ENCODE data around the gene THSD8. TPM values are rescaled to one million over a fixed set of nuclear protein-coding genes. Genes with fewer than 3 reads are reported as not detected.

The THSD8 gene
- total RNA-seq, 4 donors from 2014 or later: 0.65 TPM; not detected in 3

- WGBS: 32% methylated on average over 4 of the region's 6 CpGs
- no peaks in the 10 kb centered on the region for H3K27me3 ChIP-seq
- intact Hi-C loops (cut with DNase I): no loop called here
- no peaks in the 10 kb centered on the region for H3K9me3 ChIP-seq
- peaks cover 56 to 75% (median 62%) of the 10 kb centered on the region in 4 donors for H3K4me1 ChIP-seq
- no peak for DNase-seq (ENCODE audit: extremely low spot score)
- H3K36me3 ChIP-seq: peaks cover 0 to 5% (median 0%) of the 10 kb centered on the region in 4 donors
- peak overlapping the region; percentile 61 to 77 (median 68) for H3K4me3 ChIP-seq
- TF ChIP-seq POLR2AphosphoS5 (IDR thresholded peaks at IDR 0.05) (no peak), EP300 (IDR thresholded peaks at IDR 0.05) (no peak), POLR2A (IDR thresholded peaks at IDR 0.05; ENCODE audit: low read depth) (no peak), CTCF (IDR thresholded peaks at IDR 0.05) (no peak)
- peak overlapping the region; percentile 94 to 96 (median 95) for H3K27ac ChIP-seq (replicated peaks in 1 of 4)
Observed at GRCh38 chr19:12778905-12779161, 23.0 kb upstream of the THSD8 start.

DNA sequence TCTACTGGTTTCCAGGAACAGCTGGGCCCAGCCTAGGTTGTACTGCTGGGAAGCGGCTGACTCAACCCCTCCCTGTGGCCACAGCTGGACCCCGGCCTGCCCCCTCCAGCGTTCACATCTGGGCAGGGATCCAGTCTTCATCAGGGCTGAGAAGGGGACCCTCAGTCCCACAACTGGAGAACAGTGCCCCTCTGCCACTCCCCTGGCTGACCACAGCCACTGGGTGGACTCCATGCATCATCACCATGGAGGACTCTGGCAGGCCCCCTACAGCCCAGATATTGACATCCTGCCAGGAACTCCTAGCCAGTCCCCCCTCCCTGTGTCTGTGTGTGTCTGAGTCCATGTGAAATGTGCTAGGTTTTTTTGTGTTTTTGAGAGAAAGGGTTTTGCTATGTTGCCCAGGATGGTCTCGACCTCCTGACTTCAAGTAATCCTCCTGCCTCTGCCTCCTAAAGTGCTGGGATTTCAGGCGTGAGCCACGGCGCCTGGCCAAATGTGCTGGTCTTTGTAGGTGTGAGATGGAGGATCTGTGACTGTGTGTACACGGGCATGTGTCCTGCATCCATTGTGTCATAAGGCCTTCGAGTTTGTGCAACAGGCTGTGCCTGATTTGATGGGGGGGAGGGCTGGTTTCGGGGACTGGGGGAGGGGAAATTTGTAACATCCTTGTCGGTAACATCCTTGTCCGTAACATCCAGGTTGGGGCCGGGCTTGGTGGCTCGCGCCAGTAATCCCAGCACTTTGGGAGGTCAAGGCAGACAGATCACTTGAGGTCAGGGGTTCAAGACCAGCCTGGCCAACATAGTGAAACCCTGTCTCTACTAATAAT lies 22.5 kb upstream of the THSD8 start:
- 58% methylated on average over 6 of the region's 15 CpGs for WGBS
- DNase-seq (ENCODE audit: extremely low spot score): no peak
- peak overlapping the region; percentile 94 to 96 (median 95) for H3K27ac ChIP-seq (replicated peaks in 1 of 4)
- TF ChIP-seq CTCF (IDR thresholded peaks at IDR 0.05) (no peak), POLR2AphosphoS5 (IDR thresholded peaks at IDR 0.05) (peak; percentile 33 to 62)
- intact Hi-C loops (cut with DNase I): no loop called here
- no peaks in the 10 kb centered on the region for H3K27me3 ChIP-seq
- H3K4me3 ChIP-seq: peak overlapping the region; percentile 61 to 77 (median 68)
- H3K4me1 ChIP-seq: peaks cover 56 to 80% (median 68%) of the 10 kb centered on the region in 4 donors
- no peaks in the 10 kb centered on the region for H3K9me3 ChIP-seq
- peaks cover 0 to 1% (median 0%) of the 10 kb centered on the region in 4 donors for H3K36me3 ChIP-seq

DNA sequence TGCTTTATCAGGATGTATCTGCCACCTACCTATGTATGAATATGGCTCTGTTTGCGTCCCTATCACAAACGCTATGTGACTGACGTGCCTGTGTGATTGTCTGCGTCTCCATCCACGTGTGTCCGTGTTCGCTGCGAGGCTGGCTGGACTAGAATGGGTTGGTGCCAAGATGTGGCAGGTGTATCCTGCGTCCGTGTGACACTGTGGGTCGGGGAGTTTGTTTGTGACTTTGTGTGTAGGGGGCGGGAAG lies 19.8 kb upstream of the THSD8 start:
- no peaks in the 10 kb centered on the region for H3K9me3 ChIP-seq
- TF ChIP-seq POLR2A (IDR thresholded peaks at IDR 0.05; ENCODE audit: low read depth): no peak
- peaks cover 58 to 89% (median 76%) of the 10 kb centered on the region in 4 donors for H3K4me1 ChIP-seq
- no peaks in the 10 kb centered on the region for H3K36me3 ChIP-seq
- H3K27me3 ChIP-seq: no peaks in the 10 kb centered on the region
- H3K27ac ChIP-seq (replicated peaks in 1 of 4): peak overlapping the region; percentile 97 to 99 (median 99)
- H3K4me3 ChIP-seq: peak overlapping the region; percentile 55 to 64 (median 63)
- DNase-seq (ENCODE audit: extremely low spot score): no peak
- 0% methylated on average over 2 of the region's 12 CpGs for WGBS
- intact Hi-C loops (cut with DNase I): no loop called here

- intact Hi-C loops (cut with DNase I): no loop called here
- under 1% methylated on average over 22 of the region's 88 CpGs for WGBS
- Histone ChIP-seq H3K4me3 (peak overlapping the region; percentile 55 to 64 (median 63)), H3K36me3 (no peaks in the 10 kb centered on the region), H3K4me1 (peaks cover 57 to 89% (median 76%) of the 10 kb centered on the region in 4 donors), H3K9me3 (no peaks in the 10 kb centered on the region), H3K27me3 (no peaks in the 10 kb centered on the region), H3K27ac (replicated peaks in 1 of 4) (peak overlapping the region; percentile 97 to 99 (median 99))
- TF ChIP-seq POLR2AphosphoS5 (IDR thresholded peaks at IDR 0.05): peak; percentile 94 to 95
- no peak for TF ChIP-seq POLR2A (IDR thresholded peaks at IDR 0.05; ENCODE audit: low read depth)
- TF ChIP-seq CTCF (IDR thresholded peaks at IDR 0.05): no peak
- peak; percentile 99 for TF ChIP-seq EP300 (IDR thresholded peaks at IDR 0.05)
- no peak for DNase-seq (ENCODE audit: extremely low spot score)
Observed at GRCh38 chr19:12782424-12783290, 19.2 kb upstream of the THSD8 start.

DNA sequence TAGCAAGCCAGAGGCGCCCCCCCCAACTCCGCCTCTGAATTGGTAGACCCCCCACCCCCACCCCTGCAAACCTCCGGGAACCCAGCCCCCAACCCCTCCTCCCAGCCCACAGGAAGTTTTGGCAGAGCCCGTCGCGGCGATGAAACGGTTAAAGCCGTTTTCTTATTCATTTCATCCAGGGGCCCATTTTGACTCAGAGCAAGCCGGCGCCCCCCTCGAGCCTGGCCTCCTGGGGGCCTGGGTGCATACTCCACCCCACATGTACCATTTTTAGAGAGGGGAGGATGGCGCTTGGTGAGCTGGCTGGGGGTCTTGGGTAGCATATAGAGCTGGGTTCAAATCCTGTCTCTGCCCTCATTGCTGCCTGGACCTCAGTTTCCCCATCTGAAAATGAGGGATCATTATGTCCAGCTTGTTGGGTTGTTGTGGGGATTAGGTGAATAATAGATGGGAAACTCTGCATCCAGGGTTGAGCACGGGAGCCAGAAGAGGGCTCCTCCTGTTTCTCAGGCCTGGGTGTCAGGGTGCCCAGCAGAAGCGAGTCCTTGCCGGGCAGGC lies 18.5 kb upstream of the THSD8 start:
- no peak for DNase-seq (ENCODE audit: extremely low spot score)
- no peaks in the 10 kb centered on the region for H3K9me3 ChIP-seq
- H3K36me3 ChIP-seq: no peaks in the 10 kb centered on the region
- peak overlapping the region; percentile 97 to 99 (median 99) for H3K27ac ChIP-seq (replicated peaks in 1 of 4)
- intact Hi-C loops (cut with DNase I): no loop called here
- H3K27me3 ChIP-seq: no peaks in the 10 kb centered on the region
- H3K4me3 ChIP-seq: peak overlapping the region; percentile 55 to 64 (median 63)
- H3K4me1 ChIP-seq: peaks cover 63 to 89% (median 79%) of the 10 kb centered on the region in 4 donors
- WGBS: 27% methylated on average over 2 of the region's 16 CpGs
- TF ChIP-seq POLR2AphosphoS5 (IDR thresholded peaks at IDR 0.05): peak in 1 of 2 donors; percentile 7
- TF ChIP-seq EP300 (IDR thresholded peaks at IDR 0.05): no peak
